Ishikawa (cell line): ENCODE measurements around the gene NHSL1.

Experiments
- EGR1 ChIP-seq: IDR thresholded peaks from 2 replicates; pipeline ENCODE4 v1.6.1; 2012
- EP300 ChIP-seq: IDR thresholded peaks from 2 replicates; pipeline ENCODE4 v1.6.1; 2012; ENCODE audit warnings: borderline replicate concordance
- FOXM1 ChIP-seq: IDR thresholded peaks from 2 replicates; pipeline ENCODE4 v1.6.1; 2012; ENCODE audit warnings: low read depth, borderline replicate concordance
- NFIC ChIP-seq: IDR thresholded peaks from 2 replicates; pipeline ENCODE4 v1.6.1; 2012
- TAF1 ChIP-seq: IDR thresholded peaks from 2 replicates; pipeline ENCODE4 v1.6.1; 2012; ENCODE audit warnings: low read depth, mild to moderate bottlenecking
- TCF12 ChIP-seq: IDR thresholded peaks from 2 replicates; pipeline ENCODE4 v1.6.1; 2012; ENCODE audit warnings: low read depth
- TEAD4 ChIP-seq: IDR thresholded peaks from 2 replicates; pipeline ENCODE4 v1.6.1; 2012
- TF ChIP-seq, protein P1 (sequence below): IDR thresholded peaks from 2 replicates; pipeline ENCODE4 v1.6.1; 2012
- TF ChIP-seq, protein P2 (sequence below): IDR thresholded peaks from 2 replicates; pipeline ENCODE4 v1.6.1; 2012; ENCODE audit warnings: low read depth, mild to moderate bottlenecking
- TF ChIP-seq, protein P3 (sequence below): IDR thresholded peaks from 2 replicates; pipeline ENCODE4 v1.6.1; 2012

DNA sequence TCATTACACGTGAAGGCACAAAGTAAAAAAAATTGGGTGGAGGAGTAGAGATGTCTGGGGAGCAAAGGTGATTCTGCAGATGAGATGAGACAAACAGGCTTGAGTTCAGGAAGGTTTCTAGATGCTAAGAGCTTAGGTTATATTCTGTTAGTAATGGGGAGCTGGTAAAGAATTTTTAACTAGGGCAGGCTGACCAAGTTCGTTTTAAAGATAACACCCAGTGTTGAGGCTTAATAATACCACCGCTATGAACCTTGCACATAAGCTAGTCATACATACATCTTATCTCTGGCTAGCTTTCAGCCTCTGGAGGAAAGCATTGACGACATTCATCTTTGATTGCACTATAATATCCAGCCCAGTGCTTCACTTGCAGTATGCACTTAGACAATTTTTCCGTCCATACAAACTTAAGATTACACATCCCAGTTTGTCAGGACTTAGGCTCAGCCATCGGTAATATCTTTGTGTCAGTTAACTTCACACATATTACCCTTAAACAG, 12.1 kb downstream of the NHSL1 start:
- TF ChIP-seq NFIC: no peak
- TF ChIP-seq FOXM1: no peak
- TF ChIP-seq EP300: no peak
- TF ChIP-seq TCF12: no peak
- TF ChIP-seq TAF1: no peak
- TF ChIP-seq, protein P1, sequence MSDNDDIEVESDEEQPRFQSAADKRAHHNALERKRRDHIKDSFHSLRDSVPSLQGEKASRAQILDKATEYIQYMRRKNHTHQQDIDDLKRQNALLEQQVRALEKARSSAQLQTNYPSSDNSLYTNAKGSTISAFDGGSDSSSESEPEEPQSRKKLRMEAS: no peak
- TF ChIP-seq, protein P2, sequence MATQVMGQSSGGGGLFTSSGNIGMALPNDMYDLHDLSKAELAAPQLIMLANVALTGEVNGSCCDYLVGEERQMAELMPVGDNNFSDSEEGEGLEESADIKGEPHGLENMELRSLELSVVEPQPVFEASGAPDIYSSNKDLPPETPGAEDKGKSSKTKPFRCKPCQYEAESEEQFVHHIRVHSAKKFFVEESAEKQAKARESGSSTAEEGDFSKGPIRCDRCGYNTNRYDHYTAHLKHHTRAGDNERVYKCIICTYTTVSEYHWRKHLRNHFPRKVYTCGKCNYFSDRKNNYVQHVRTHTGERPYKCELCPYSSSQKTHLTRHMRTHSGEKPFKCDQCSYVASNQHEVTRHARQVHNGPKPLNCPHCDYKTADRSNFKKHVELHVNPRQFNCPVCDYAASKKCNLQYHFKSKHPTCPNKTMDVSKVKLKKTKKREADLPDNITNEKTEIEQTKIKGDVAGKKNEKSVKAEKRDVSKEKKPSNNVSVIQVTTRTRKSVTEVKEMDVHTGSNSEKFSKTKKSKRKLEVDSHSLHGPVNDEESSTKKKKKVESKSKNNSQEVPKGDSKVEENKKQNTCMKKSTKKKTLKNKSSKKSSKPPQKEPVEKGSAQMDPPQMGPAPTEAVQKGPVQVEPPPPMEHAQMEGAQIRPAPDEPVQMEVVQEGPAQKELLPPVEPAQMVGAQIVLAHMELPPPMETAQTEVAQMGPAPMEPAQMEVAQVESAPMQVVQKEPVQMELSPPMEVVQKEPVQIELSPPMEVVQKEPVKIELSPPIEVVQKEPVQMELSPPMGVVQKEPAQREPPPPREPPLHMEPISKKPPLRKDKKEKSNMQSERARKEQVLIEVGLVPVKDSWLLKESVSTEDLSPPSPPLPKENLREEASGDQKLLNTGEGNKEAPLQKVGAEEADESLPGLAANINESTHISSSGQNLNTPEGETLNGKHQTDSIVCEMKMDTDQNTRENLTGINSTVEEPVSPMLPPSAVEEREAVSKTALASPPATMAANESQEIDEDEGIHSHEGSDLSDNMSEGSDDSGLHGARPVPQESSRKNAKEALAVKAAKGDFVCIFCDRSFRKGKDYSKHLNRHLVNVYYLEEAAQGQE: no peak
- no peak for TF ChIP-seq EGR1
- TF ChIP-seq, protein P3, sequence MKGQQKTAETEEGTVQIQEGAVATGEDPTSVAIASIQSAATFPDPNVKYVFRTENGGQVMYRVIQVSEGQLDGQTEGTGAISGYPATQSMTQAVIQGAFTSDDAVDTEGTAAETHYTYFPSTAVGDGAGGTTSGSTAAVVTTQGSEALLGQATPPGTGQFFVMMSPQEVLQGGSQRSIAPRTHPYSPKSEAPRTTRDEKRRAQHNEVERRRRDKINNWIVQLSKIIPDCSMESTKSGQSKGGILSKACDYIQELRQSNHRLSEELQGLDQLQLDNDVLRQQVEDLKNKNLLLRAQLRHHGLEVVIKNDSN: no peak
- TF ChIP-seq TEAD4: no peak
